ENCODE data around the gene FAM118B. TPM values are rescaled to one million over a fixed set of nuclear protein-coding genes. Genes with fewer than 3 reads are reported as not detected.
A peak's percentile ranks its signal among the peaks of the same experiment; 100 is the strongest.

The FAM118B gene
- polyA plus RNA-seq, 1 experiment = 36.7 TPM

DNA sequence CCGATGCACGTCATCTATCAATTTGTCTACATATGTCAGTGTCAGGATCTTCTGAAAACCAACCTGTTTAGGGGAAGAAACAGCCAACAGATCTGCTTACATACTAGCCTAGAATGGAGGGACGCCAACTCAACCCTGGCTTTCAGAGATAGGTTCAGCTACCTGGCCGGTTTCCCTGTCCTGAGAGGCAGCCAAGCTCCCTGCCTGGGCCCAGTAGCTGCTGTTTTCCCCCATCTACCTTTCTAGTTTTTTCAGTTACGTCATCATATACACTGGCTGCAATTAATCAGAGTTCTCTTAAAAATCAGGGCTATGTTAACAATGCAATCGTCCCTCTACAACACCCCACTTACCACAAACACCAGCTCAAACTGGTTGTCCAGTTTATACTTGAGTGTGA is 56.1 kb downstream of the FAM118B start:
- TF ChIP-seq, protein P1, sequence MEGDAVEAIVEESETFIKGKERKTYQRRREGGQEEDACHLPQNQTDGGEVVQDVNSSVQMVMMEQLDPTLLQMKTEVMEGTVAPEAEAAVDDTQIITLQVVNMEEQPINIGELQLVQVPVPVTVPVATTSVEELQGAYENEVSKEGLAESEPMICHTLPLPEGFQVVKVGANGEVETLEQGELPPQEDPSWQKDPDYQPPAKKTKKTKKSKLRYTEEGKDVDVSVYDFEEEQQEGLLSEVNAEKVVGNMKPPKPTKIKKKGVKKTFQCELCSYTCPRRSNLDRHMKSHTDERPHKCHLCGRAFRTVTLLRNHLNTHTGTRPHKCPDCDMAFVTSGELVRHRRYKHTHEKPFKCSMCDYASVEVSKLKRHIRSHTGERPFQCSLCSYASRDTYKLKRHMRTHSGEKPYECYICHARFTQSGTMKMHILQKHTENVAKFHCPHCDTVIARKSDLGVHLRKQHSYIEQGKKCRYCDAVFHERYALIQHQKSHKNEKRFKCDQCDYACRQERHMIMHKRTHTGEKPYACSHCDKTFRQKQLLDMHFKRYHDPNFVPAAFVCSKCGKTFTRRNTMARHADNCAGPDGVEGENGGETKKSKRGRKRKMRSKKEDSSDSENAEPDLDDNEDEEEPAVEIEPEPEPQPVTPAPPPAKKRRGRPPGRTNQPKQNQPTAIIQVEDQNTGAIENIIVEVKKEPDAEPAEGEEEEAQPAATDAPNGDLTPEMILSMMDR (IDR thresholded peaks at IDR 0.05; ENCODE audit: low read depth, low read length) = no peak
- Histone ChIP-seq H3K27me3 (ENCODE audit: control insufficient read depth, insufficient read depth, low read length) (no peaks in the 10 kb centered on the region), H3K4me3 (ENCODE audit: low read depth, low read length) (peak overlapping the region; percentile 99), H3K9me3 (ENCODE audit: control insufficient read depth, insufficient read depth, low read length) (no peaks in the 10 kb centered on the region; the same call in 1 of the 2 replicates), H3K27ac (ENCODE audit: low read depth, low read length) (peak overlapping the region; percentile 92)
- CTCF ChIA-PET = no interaction called here
- no peak for DNase-seq (ENCODE audit: low read depth, low spot score)
- POLR2A ChIA-PET = interaction anchor here (2.0 kb wide), 1 partner anchor 56 kb away, joined by 6 read pairs; the partner anchor contains the start of genes FAM118B and RPUSD4

DNA sequence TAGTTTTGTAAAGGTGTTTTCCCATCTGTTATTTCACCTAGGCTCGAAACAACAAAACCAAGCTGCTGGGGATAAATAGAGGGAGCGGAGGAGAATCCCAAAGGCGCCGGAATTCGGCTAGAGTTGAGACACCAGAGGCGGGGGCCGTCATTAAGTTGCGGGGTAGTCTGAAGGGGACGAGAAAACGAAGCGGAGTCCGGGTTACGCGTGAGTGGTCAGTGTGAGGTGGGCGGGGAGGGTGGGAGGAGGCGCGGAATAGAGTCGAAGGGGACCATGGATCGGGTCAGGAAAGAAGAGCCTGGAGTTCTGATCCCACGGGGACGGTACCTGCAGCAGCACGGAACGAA is 56.8 kb downstream of the FAM118B start:
- no peaks in the 10 kb centered on the region for H3K27me3 ChIP-seq (ENCODE audit: control insufficient read depth, insufficient read depth, low read length)
- ChIA-PET CTCF (no interaction called here), POLR2A (interaction anchor here (1.1 to 2.0 kb wide), 3 partner anchors 11 to 57 kb away, joined by 4 to 6 read pairs (median 5); partner anchors contain the start of genes FAM118B, RPUSD4 and TIRAP)
- TF ChIP-seq, protein P1 (IDR thresholded peaks at IDR 0.05; ENCODE audit: low read depth, low read length) = no peak
- H3K4me3 ChIP-seq (ENCODE audit: low read depth, low read length) = peak overlapping the region; percentile 99
- peak overlapping the region; percentile 92 for H3K27ac ChIP-seq (ENCODE audit: low read depth, low read length)
- no peaks in the 10 kb centered on the region; the same call in 1 of the 2 replicates for H3K9me3 ChIP-seq (ENCODE audit: control insufficient read depth, insufficient read depth, low read length)
- no peak for DNase-seq (ENCODE audit: low read depth, low spot score)

DNA sequence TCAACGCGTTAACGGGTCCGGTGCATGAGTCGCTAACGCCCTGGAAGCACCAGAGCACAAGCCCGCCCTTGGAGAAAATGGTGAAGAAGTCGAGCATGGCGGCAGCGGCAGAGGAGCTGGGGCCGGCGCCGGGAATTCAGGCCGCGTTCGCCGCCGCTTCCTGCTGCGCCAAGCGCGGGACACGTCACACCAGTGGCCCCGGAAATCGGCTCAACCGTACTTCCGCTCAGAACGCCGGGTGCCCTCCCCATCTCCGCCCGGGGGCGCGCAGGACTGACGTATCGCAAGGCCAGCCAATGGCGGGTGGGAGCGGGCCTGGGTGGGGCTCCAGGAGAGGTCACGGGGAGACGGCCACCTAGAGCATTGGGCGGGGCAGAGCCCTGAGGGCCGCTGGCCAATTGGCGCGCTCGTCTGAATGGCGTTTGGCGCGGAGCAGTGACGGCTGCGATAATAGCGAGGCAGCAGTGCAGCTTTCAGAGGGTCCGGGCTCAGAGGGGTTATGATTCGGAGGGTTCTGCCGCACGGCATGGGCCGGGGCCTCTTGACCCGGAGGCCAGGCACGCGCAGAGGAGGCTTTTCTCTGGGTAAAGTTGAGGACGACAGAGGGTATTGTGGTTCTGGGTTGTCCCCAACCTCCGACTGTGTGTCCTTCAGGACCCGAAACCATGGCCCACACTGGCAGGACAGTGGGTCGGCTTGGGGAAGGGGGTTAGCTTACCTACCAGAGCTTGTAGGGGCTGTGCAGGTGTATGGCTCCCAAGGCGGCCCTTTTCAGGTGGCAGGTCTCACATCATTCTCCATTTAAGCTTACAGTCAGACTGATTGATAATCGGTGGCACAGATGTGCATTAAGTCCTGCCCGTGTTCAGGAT is 57.4 kb downstream of the FAM118B start, which contains the start of the genes FOXRED1 and SRPRA:
Gene FOXRED1 (plus strand): TSS at position 447 of the 872 bp plus-strand sequence. CDS start 53 bp downstream, at position 500.
Gene SRPRA (minus strand): TSS at position 188 of the 872 bp plus-strand sequence. CDS start 91 bp downstream, at position 97.
- TF ChIP-seq, protein P1 (IDR thresholded peaks at IDR 0.05; ENCODE audit: low read depth, low read length) = no peak
- no peaks in the 10 kb centered on the region; the same call in 1 of the 2 replicates for H3K9me3 ChIP-seq (ENCODE audit: control insufficient read depth, insufficient read depth, low read length)
- H3K27me3 ChIP-seq (ENCODE audit: control insufficient read depth, insufficient read depth, low read length) = no peaks in the 10 kb centered on the region
- H3K27ac ChIP-seq (ENCODE audit: low read depth, low read length) = peak within 1 kb of the TSS; percentile 92
- peak; percentile 98 for DNase-seq (ENCODE audit: low read depth, low spot score)
- H3K4me3 ChIP-seq (ENCODE audit: low read depth, low read length) = peak within 1 kb of the TSS; percentile 99
- ChIA-PET CTCF (no interaction called here), POLR2A (interaction anchor here (0.6 to 2.0 kb wide), 4 partner anchors 11 to 138 kb away, joined by 3 to 6 read pairs (median 4); partner anchors contain the start of genes FAM118B, RPUSD4 and TIRAP)

DNA sequence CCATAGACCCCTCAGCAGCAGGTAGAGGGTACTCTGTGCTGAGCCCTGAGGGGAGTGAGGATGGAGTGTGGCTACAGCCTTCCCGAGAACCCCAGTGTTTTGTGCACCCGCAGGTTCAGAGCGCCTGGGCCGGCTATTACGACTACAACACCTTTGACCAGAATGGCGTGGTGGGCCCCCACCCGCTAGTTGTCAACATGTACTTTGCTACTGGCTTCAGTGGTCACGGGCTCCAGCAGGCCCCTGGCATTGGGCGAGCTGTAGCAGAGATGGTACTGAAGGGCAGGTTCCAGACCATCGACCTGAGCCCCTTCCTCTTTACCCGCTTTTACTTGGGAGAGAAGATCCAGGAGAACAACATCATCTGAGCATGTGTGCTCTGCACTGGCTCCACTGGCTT is 65.7 kb downstream of the FAM118B start:
- CTCF ChIA-PET = no interaction called here
- H3K27me3 ChIP-seq (ENCODE audit: control insufficient read depth, insufficient read depth, low read length) = no peaks in the 10 kb centered on the region
- no peak for DNase-seq (ENCODE audit: low read depth, low spot score)
- no peak overlapping the region for H3K27ac ChIP-seq (ENCODE audit: low read depth, low read length)
- H3K4me3 ChIP-seq (ENCODE audit: low read depth, low read length) = no peak overlapping the region
- POLR2A ChIA-PET = no interaction called here
- TF ChIP-seq, protein P1 (IDR thresholded peaks at IDR 0.05; ENCODE audit: low read depth, low read length) = no peak
- no peaks in the 10 kb centered on the region for H3K9me3 ChIP-seq (ENCODE audit: control insufficient read depth, insufficient read depth, low read length)

DNA sequence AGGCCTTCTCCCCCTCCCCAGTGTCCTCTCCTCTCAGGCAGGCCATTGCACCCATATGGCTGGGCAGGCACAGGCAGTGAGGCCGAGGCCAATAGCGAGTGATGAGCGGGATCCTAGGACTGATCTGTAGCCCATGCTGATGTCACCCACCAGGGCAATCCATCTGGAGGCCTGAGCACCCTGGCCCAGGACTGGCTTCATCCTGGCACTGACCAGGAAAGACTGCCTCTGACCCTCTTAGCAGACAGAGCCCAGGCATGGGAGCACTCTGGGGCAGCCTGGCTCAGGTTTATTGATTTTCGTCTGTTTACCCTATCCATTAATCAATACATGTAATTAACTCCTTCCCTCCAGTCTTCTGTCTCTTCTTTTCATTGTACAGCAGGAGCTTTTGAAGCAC is 66.2 kb downstream of the FAM118B start:
- DNase-seq (ENCODE audit: low read depth, low spot score) = no peak
- ChIA-PET CTCF (no interaction called here), POLR2A (no interaction called here)
- TF ChIP-seq, protein P1 (IDR thresholded peaks at IDR 0.05; ENCODE audit: low read depth, low read length) = no peak
- Histone ChIP-seq H3K4me3 (ENCODE audit: low read depth, low read length) (no peak overlapping the region), H3K27me3 (ENCODE audit: control insufficient read depth, insufficient read depth, low read length) (no peaks in the 10 kb centered on the region), H3K9me3 (ENCODE audit: control insufficient read depth, insufficient read depth, low read length) (no peaks in the 10 kb centered on the region), H3K27ac (ENCODE audit: low read depth, low read length) (no peak overlapping the region)

Measured in AG04450 (cell line).